Measurements from ENCODE around the gene CSTF1.
"Not testable (repeated sequence)": the region's sequence is repeated elsewhere in the genome, so short reads cannot be mapped to it uniquely, and the experiment has no call there.

CSTF1 gene

GRCh38 chr20:56411287-56411686 lies 18.8 kb downstream of the CSTF1 start:
- not testable (repeated sequence) for DNase-seq

DNA sequence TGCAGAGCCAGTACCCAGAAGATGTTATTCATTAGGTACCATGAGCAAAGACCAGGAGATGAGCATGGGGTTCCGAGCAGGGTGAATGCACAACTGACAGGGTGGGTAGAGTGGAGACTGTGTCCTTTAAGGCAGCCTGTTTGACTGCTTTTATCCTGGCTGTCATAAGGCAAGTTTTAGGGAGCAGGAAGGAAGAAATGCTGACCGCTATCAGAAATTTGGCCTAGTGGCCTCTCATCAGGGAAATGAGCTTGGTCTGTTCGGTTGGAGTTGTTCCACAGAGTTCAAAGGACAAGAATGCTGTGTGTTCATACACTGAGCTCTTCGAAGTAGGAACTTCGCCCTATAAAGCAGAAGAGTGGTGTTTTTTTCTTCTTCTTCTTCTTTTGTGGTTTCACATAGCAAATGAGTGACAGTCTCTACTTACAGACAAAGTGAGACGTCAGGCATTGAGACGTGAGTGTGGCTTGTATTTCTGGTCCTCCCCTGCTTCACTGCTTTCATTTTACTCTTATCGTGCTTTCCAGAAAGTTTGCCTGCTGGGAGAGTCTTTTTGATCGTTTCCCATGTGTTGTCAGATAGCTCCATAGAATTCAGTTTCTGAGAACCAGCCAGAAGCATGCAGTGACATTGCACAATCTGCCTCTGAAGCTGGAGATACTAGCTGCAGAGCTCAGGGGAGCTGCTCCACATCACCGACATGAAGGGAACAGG lies 19.5 kb downstream of the CSTF1 start, which contains the start of gene CASS4:
Gene CASS4 (plus strand): TSS at position 502 of the 714 bp plus-strand sequence. CDS start 199 bp downstream, at position 701.
- DNase-seq = no peak

- no peak for DNase-seq
Measured at GRCh38 chr20:56412473-56412790, 20.0 kb downstream of the CSTF1 start.

- no peak for DNase-seq
Measured at GRCh38 chr20:56412949-56413348, 20.5 kb downstream of the CSTF1 start.

GRCh38 chr20:56414842-56415765 lies 22.7 kb downstream of the CSTF1 start:
- no peak for DNase-seq

GRCh38 chr20:56417402-56417801 lies 25.0 kb downstream of the CSTF1 start:
- DNase-seq = no peak

DNA sequence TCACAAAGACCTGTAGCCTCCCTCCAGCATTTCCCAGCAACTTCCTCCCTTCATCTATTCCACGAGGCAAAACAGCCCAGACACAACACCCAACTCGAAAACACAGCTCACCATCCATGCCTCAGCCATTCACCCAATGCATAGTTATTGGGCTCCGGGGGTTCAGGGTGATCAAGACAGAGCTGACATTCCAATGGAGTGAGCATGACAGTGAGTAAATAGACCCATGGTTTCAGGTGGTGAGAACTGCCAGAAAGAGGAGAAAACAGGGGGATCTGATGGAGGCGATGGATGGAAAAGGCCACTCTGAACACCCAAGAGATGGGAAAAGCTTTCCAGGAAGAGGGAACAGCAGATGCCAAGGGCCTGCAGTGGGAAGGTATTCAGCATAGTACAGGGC lies 25.5 kb downstream of the CSTF1 start:
- no peak for DNase-seq

- no peak for DNase-seq
Measured at GRCh38 chr20:56418385-56418861, 26.0 kb downstream of the CSTF1 start.

- no peak for DNase-seq
Measured at GRCh38 chr20:56420028-56420427, 27.6 kb downstream of the CSTF1 start.

- no peak for DNase-seq
Measured at GRCh38 chr20:56420940-56421688, 28.7 kb downstream of the CSTF1 start.

- DNase-seq = no peak
Measured at GRCh38 chr20:56422076-56422823, 29.8 kb downstream of the CSTF1 start.

GRCh38 chr20:56422824-56423189 lies 30.4 kb downstream of the CSTF1 start:
- DNase-seq = no peak

- DNase-seq = no peak
Measured at GRCh38 chr20:56423211-56423610, 30.8 kb downstream of the CSTF1 start.

DNA sequence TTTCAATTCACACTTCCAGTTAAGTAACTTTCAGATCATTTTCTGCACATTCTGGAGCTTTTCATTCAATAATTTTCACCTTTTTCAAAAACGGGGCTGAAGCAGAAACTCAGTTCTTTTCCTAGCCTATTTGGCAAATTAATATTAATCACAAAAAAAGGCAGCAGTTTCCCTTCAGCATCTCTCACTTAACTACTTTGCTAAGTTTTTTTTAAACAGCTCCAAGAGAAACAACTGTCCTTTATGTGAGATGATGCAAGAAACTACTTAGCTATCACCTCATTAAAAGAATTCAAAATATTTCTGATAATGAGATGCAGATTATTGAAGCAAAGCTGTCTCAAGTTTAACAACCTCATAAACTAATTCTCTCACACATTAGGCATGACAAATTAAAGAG lies 31.4 kb downstream of the CSTF1 start:
- DNase-seq = no peak

DNA sequence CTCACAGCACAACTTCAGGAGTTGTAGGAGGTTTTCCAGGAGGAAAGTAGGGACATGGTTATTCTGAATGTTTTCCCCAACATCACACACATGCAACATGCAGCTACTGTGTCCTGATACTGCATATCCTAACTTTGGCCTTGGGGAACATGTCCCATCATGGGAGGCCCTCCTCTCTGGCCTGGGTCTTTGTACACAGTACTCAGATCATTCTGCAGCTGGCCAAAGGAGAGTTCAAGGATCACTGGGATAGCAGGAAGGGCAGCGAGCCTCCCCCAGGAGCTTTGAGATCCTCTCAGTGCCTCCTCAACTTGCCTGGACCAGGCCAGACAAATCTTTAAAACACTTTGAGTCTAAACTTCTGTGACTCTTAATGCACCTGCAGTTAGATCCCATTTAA lies 32.5 kb downstream of the CSTF1 start:
- DNase-seq = no peak

GRCh38 chr20:56426026-56426425 lies 33.6 kb downstream of the CSTF1 start:
- DNase-seq = no peak

DNA sequence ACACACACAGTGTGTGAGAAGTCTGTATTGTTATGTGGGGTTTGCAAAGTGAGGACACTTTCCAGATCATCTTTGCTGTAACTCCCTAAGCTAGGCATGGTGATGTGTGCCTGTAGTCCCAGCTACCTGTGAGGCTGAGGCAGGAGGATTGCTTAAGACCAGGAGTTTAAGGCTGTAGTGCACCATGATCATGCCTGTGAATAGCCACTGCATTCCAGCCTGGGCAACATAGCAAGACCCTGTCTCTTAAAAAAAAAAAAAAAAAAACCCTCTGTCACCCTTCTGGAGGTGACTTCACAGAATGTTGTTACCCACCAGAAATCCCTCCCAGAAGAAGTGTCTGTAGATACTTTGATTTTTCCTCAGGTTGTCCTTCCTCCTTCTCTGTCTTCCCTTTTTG lies 34.5 kb downstream of the CSTF1 start:
- DNase-seq = no peak

- no peak for DNase-seq
Measured at GRCh38 chr20:56427797-56428196, 35.4 kb downstream of the CSTF1 start.

- DNase-seq = no peak
Measured at GRCh38 chr20:56428410-56428809, 36.0 kb downstream of the CSTF1 start.

- no peak for DNase-seq
Measured at GRCh38 chr20:56428881-56429280, 36.4 kb downstream of the CSTF1 start.

- no peak for DNase-seq
Measured at GRCh38 chr20:56429502-56429901, 37.1 kb downstream of the CSTF1 start.

DNA sequence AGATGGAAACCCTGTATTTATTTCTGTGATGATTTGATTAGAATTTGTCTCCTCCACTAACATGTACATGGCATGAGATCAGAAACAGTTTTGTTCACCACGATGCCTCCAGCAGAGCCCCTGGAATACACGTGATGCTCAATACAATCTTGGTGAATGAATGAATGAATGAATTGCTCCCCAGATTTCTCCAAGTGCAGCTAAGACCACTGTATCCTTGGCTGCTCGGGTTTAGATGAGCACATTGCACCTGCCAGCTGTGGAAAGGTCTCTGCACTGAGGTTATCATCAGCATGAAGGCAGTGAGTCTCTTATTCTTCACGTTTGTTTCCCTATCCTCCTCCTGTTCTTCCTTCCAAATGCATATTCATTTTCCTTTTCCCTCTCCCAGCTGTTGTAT lies 37.5 kb downstream of the CSTF1 start:
- DNase-seq = no peak

DNA sequence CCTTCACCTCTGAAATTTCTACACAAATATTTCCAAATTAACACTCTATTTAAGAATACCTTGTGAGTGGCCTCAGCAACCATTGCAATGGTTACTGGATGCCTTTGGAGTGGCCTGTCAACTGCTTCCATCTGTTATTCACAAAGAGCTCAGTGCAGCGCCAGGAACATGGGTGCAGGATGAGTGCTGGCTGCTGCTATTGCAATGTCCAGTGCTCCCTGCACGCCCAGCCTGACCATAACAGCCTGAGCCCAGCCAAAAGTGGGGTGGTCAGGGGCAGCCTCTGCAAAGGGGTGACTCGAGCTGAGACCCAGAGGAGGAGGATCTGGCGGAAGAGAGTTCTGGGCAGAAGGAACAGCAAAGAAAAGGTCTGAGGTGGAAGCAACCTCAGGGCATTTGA lies 38.0 kb downstream of the CSTF1 start:
- no peak for DNase-seq
